Keratinocyte (primary cell): ENCODE measurements around the gene IQSEC2. TPM values are rescaled to one million over a fixed set of nuclear protein-coding genes. Genes with fewer than 3 reads are reported as not detected.

Source experiments
- DNase-seq: peaks from one replicate; pipeline ENCODE4 v3.0.0-alpha.2; 2011; ENCODE audit warnings: low read depth, missing footprints, low spot score
- FAIRE-seq: peaks from 2 replicates; lab custom pipeline; 2011; peaks lifted over from hg19 to GRCh38; lab: Jason Lieb, UNC
- H2AFZ ChIP-seq: 2 replicates; pipeline ENCODE4 v1.6.0; 2012; ENCODE audit warnings: low read length, control low read depth, inconsistent platforms; ENCODE audit not compliant: control insufficient read depth
- H3K27ac ChIP-seq: 2 replicates; pipeline ENCODE4 v1.5.1; 2011; ENCODE audit warnings: low read length; ENCODE audit not compliant: control insufficient read depth, insufficient read depth
- H3K27me3 ChIP-seq: 3 replicates; pipeline ENCODE4 v1.6.0; 2011; ENCODE audit warnings: low read length; ENCODE audit not compliant: control insufficient read depth, insufficient read depth; ENCODE audit errors: extremely low read depth
- H3K36me3 ChIP-seq, 2 experiments: 2 replicates in 1 of 2; 3 replicates in 1 of 2; pipeline ENCODE4 v1.5.1; 2011; ENCODE audit warnings: low read length in 2 of 2, mild to moderate bottlenecking in 1 of 2; ENCODE audit not compliant: control insufficient read depth in 2 of 2, insufficient read depth in 2 of 2; ENCODE audit errors: extremely low read depth in 1 of 2
- H3K4me1 ChIP-seq: 3 replicates; pipeline ENCODE4 v1.5.1; 2011; ENCODE audit warnings: low read length; ENCODE audit not compliant: control insufficient read depth, insufficient read depth; ENCODE audit errors: extremely low read depth
- H3K4me2 ChIP-seq: 3 replicates; pipeline ENCODE4 v1.6.0; 2011; ENCODE audit warnings: low read depth, low read length; ENCODE audit not compliant: control insufficient read depth, insufficient read depth; ENCODE audit errors: extremely low read depth
- H3K4me3 ChIP-seq, 3 experiments: fragments of 200-600 bp in 1 of 3; sonication (generic) in 1 of 3; 2 replicates in 2 of 3; 3 replicates in 1 of 3; pipeline ENCODE4 v1.5.1; 2011 to 2016; ENCODE audit warnings: low read length in 3 of 3, mild to moderate bottlenecking in 3 of 3, control low read depth in 2 of 3, inconsistent platforms in 1 of 3, low read depth in 1 of 3, mixed read lengths in 1 of 3, mixed run types in 1 of 3, moderate library complexity in 1 of 3; ENCODE audit not compliant: control insufficient read depth in 2 of 3, insufficient read depth in 2 of 3; ENCODE audit errors: extremely low read depth in 1 of 3
- H3K79me2 ChIP-seq: 2 replicates; pipeline ENCODE4 v1.6.0; 2012; ENCODE audit warnings: low read length; ENCODE audit not compliant: control insufficient read depth, insufficient read depth
- H3K9ac ChIP-seq: 3 replicates; pipeline ENCODE4 v1.6.0; 2011; ENCODE audit warnings: low read length; ENCODE audit not compliant: control insufficient read depth, insufficient read depth; ENCODE audit errors: extremely low read depth
- H3K9me1 ChIP-seq: 3 replicates; pipeline ENCODE4 v1.6.0; 2011; ENCODE audit warnings: low read length; ENCODE audit not compliant: control insufficient read depth, insufficient read depth; ENCODE audit errors: extremely low read depth
- H3K9me3 ChIP-seq: 2 replicates; pipeline ENCODE4 v1.5.1; 2012; ENCODE audit warnings: low read depth, low read length; ENCODE audit not compliant: control insufficient read depth
- H4K20me1 ChIP-seq: 3 replicates; pipeline ENCODE4 v1.6.0; 2011; ENCODE audit warnings: low read length; ENCODE audit not compliant: control insufficient read depth, insufficient read depth; ENCODE audit errors: extremely low read depth
- CTCF ChIP-seq, 3 experiments: IDR thresholded peaks in 1 of 3; conservative IDR thresholded peaks in 1 of 3; optimal IDR thresholded peaks in 1 of 3; 2 replicates in 2 of 3; 3 replicates in 1 of 3; pipeline versions ENCODE3 to v1.5.1; 2011; ENCODE audit warnings: low read length in 3 of 3, mild to moderate bottlenecking in 3 of 3, moderate library complexity in 2 of 3, control low read depth in 1 of 3, inconsistent platforms in 1 of 3; ENCODE audit not compliant: insufficient read depth in 2 of 3; ENCODE audit errors: extremely low read depth in 1 of 3
- EZH2 ChIP-seq: IDR thresholded peaks from one replicate; pipeline ENCODE4 v1.6.1; 2012; ENCODE audit warnings: inconsistent platforms, mild to moderate bottlenecking, low read length, moderate library complexity
- dilution Hi-C: fragments of 300-500 bp; cut with MboI; formaldehyde crosslinking; loops from one replicate; pipeline ENCODE4 v1.7.0; 2020; ENCODE audit warnings: low sequenced_read_pairs; ENCODE audit not compliant: extremely low pct_ligation_motif_present
- polyA plus RNA-seq, 5 experiments: library from polyadenylated mRNA; depleted of rRNA in 3 of 5; stranded (reverse) in 3 of 5; stranded (forward) in 1 of 5; unstranded in 1 of 5; fragments of >200 nt; gene quantifications; 1 replicate in 1 of 5; 2 replicates in 3 of 5; 3 replicates in 1 of 5; pipeline versions ENCODE4 v1.2.1 to v1.2.3, GENCODE V29; 2011 to 2012; ENCODE audit warnings: missing spikeins in 2 of 5, low read depth in 1 of 5, low replicate concordance in 1 of 5

Gene IQSEC2
- polyA plus RNA-seq, 1 donor (not counting 4 experiments of a cell fraction or from before 2014, with no cell fraction given), result 4.7 TPM

GRCh38 chrX:53246231-53246630, 35.2 kb downstream of the IQSEC2 start:
- TF ChIP-seq EZH2, result no peak
- TF ChIP-seq CTCF (optimal IDR thresholded peaks at IDR 0.05 in 1 of 3, IDR thresholded peaks at IDR 0.05 in 1 of 3, conservative IDR thresholded peaks at IDR 0.05 in 1 of 3; ENCODE audit: extremely low read depth in 1 of 3, insufficient read depth in 2 of 3, low read length in 3 of 3), result no peak
- Histone ChIP-seq H3K27ac (no peak overlapping the region), H2AFZ (no peak overlapping the region), H3K36me3 (peaks cover 0 to 3% of the 10 kb centered on the region in 2 experiments), H3K79me2 (no peaks in the 10 kb centered on the region), H3K27me3 (no peaks in the 10 kb centered on the region), H4K20me1 (no peaks in the 10 kb centered on the region), H3K9me3 (no peaks in the 10 kb centered on the region), H3K4me2 (no peak overlapping the region), H3K4me1 (no peaks in the 10 kb centered on the region), H3K9me1 (no peaks in the 10 kb centered on the region), H3K9ac (no peak overlapping the region), H3K4me3 (no peak overlapping the region)
- dilution Hi-C loops, result no loop called here
- FAIRE-seq, result no peak
- no peak for DNase-seq

GRCh38 chrX:53244610-53245009, 36.8 kb downstream of the IQSEC2 start:
- no peaks in the 10 kb centered on the region for H4K20me1 ChIP-seq
- H3K9me1 ChIP-seq, result no peaks in the 10 kb centered on the region
- H3K27ac ChIP-seq, result no peak overlapping the region
- H3K4me2 ChIP-seq, result no peak overlapping the region
- dilution Hi-C loops, result no loop called here
- no peaks in the 10 kb centered on the region for H3K4me1 ChIP-seq
- FAIRE-seq, result no peak
- peaks cover 0 to 3% of the 10 kb centered on the region in 2 experiments for H3K36me3 ChIP-seq
- no peak overlapping the region for H3K4me3 ChIP-seq
- no peaks in the 10 kb centered on the region for H3K27me3 ChIP-seq
- no peak overlapping the region for H2AFZ ChIP-seq
- H3K9me3 ChIP-seq, result no peaks in the 10 kb centered on the region
- TF ChIP-seq EZH2 (no peak), CTCF (optimal IDR thresholded peaks at IDR 0.05 in 1 of 3, IDR thresholded peaks at IDR 0.05 in 1 of 3, conservative IDR thresholded peaks at IDR 0.05 in 1 of 3; ENCODE audit: extremely low read depth in 1 of 3, insufficient read depth in 2 of 3, low read length in 3 of 3) (no peak)
- H3K9ac ChIP-seq, result no peak overlapping the region
- no peak for DNase-seq
- no peaks in the 10 kb centered on the region for H3K79me2 ChIP-seq
